MG63 (cell line): ENCODE results near the gene CLNK. TPM values are rescaled to one million over a fixed set of nuclear protein-coding genes. Genes with fewer than 3 reads are reported as not detected.
"Not testable (repeated sequence)": the region's sequence is repeated elsewhere in the genome, so short reads cannot be mapped to it uniquely, and the experiment has no call there.

Experiments used
- DNase-seq: peaks from one replicate; pipeline ENCODE4 v3.0.0-alpha.2; 2020
- H3K27me3 ChIP-seq: fragments of 250-450 bp; sonication (Bioruptor Pico); 2 replicates; pipeline ENCODE4 v1.5.1; 2020; ENCODE audit warnings: mild to moderate bottlenecking, moderate library complexity
- H3K36me3 ChIP-seq: fragments of 250-450 bp; sonication (Bioruptor Pico); 2 replicates; pipeline ENCODE4 v1.5.1; 2020; ENCODE audit warnings: mild to moderate bottlenecking, moderate library complexity
- H3K4me3 ChIP-seq: fragments of 250-450 bp; sonication (Bioruptor Pico); 2 replicates; pipeline ENCODE4 v1.5.1; 2020; ENCODE audit warnings: mild to moderate bottlenecking, moderate library complexity
- H3K9me3 ChIP-seq: fragments of 250-450 bp; sonication (Bioruptor Pico); 2 replicates; pipeline ENCODE4 v1.5.1; 2020; ENCODE audit warnings: mild to moderate bottlenecking, moderate library complexity
- total RNA-seq: library from RNA; depleted of rRNA; stranded (reverse); fragments of >200 nt; shearing (Covaris generic); gene quantifications from 2 replicates; pipeline ENCODE4 v1.2.3, GENCODE V29; 2014; ENCODE audit warnings: low replicate concordance

CLNK gene
- total RNA-seq, 1 experiment from 2014 or later = not detected

- H3K4me3 ChIP-seq = no peak overlapping the region
- DNase-seq = no peak
- H3K9me3 ChIP-seq = no peaks in the 10 kb centered on the region
- no peaks in the 10 kb centered on the region for H3K36me3 ChIP-seq
- no peaks in the 10 kb centered on the region for H3K27me3 ChIP-seq
Measured at GRCh38 chr4:10643600-10644425, 40.8 kb downstream of the CLNK start.

GRCh38 chr4:10640561-10641201, 43.9 kb downstream of the CLNK start:
- Histone ChIP-seq H3K4me3 (no peak overlapping the region), H3K36me3 (no peaks in the 10 kb centered on the region), H3K9me3 (no peaks in the 10 kb centered on the region), H3K27me3 (no peaks in the 10 kb centered on the region)
- DNase-seq = no peak

GRCh38 chr4:10639664-10640063, 44.9 kb downstream of the CLNK start:
- DNase-seq = no peak

GRCh38 chr4:10639100-10639499, 45.5 kb downstream of the CLNK start:
- no peak for DNase-seq
- Histone ChIP-seq H3K27me3 (no peaks in the 10 kb centered on the region), H3K36me3 (no peaks in the 10 kb centered on the region), H3K4me3 (no peak overlapping the region), H3K9me3 (no peaks in the 10 kb centered on the region)

More at GRCh38 chr4:10639664-10640063, 44.9 kb downstream of the CLNK start:
- H3K36me3 ChIP-seq = no peaks in the 10 kb centered on the region
- no peaks in the 10 kb centered on the region for H3K9me3 ChIP-seq
- H3K4me3 ChIP-seq = no peak overlapping the region
- H3K27me3 ChIP-seq = no peaks in the 10 kb centered on the region

GRCh38 chr4:10635091-10635490, 49.5 kb downstream of the CLNK start:
- DNase-seq = no peak
- Histone ChIP-seq H3K36me3 (no peaks in the 10 kb centered on the region), H3K27me3 (no peaks in the 10 kb centered on the region), H3K9me3 (no peaks in the 10 kb centered on the region), H3K4me3 (no peak overlapping the region)

- Histone ChIP-seq H3K9me3 (no peaks in the 10 kb centered on the region), H3K27me3 (no peaks in the 10 kb centered on the region), H3K36me3 (no peaks in the 10 kb centered on the region), H3K4me3 (no peak overlapping the region)
- DNase-seq = no peak
Measured at GRCh38 chr4:10629394-10629793, 55.2 kb downstream of the CLNK start.

- Histone ChIP-seq H3K27me3 (no peaks in the 10 kb centered on the region), H3K36me3 (no peaks in the 10 kb centered on the region), H3K9me3 (no peaks in the 10 kb centered on the region), H3K4me3 (no peak overlapping the region)
- DNase-seq = no peak
Measured at GRCh38 chr4:10625131-10625530, 59.4 kb downstream of the CLNK start.

- no peaks in the 10 kb centered on the region for H3K27me3 ChIP-seq
- no peak for DNase-seq
- H3K9me3 ChIP-seq = no peaks in the 10 kb centered on the region
- no peak overlapping the region for H3K4me3 ChIP-seq
- no peaks in the 10 kb centered on the region for H3K36me3 ChIP-seq
Measured at GRCh38 chr4:10623862-10624261, 60.7 kb downstream of the CLNK start.

GRCh38 chr4:10623241-10623640, 61.3 kb downstream of the CLNK start:
- H3K27me3 ChIP-seq = no peaks in the 10 kb centered on the region
- H3K36me3 ChIP-seq = no peaks in the 10 kb centered on the region
- no peak for DNase-seq

GRCh38 chr4:10622728-10623127, 61.8 kb downstream of the CLNK start:
- H3K27me3 ChIP-seq = no peaks in the 10 kb centered on the region
- no peak overlapping the region for H3K4me3 ChIP-seq
- H3K9me3 ChIP-seq = no peaks in the 10 kb centered on the region
- no peaks in the 10 kb centered on the region for H3K36me3 ChIP-seq
- DNase-seq = no peak

More at GRCh38 chr4:10623241-10623640, 61.3 kb downstream of the CLNK start:
- Histone ChIP-seq H3K4me3 (no peak overlapping the region), H3K9me3 (no peaks in the 10 kb centered on the region)

- H3K9me3 ChIP-seq = no peaks in the 10 kb centered on the region
- H3K27me3 ChIP-seq = no peaks in the 10 kb centered on the region
- no peak for DNase-seq
- no peak overlapping the region for H3K4me3 ChIP-seq
- no peaks in the 10 kb centered on the region for H3K36me3 ChIP-seq
Measured at GRCh38 chr4:10620935-10621488, 63.6 kb downstream of the CLNK start.

GRCh38 chr4:10619855-10620254, 64.7 kb downstream of the CLNK start:
- DNase-seq = no peak
- Histone ChIP-seq H3K9me3 (no peaks in the 10 kb centered on the region), H3K4me3 (no peak overlapping the region), H3K36me3 (no peaks in the 10 kb centered on the region), H3K27me3 (no peaks in the 10 kb centered on the region)

- DNase-seq = no peak
- no peak overlapping the region for H3K4me3 ChIP-seq
- H3K27me3 ChIP-seq = no peaks in the 10 kb centered on the region
- H3K36me3 ChIP-seq = no peaks in the 10 kb centered on the region
- no peaks in the 10 kb centered on the region for H3K9me3 ChIP-seq
Measured at GRCh38 chr4:10619220-10619619, 65.3 kb downstream of the CLNK start.

- DNase-seq, H3K27me3 ChIP-seq, H3K36me3 ChIP-seq, H3K4me3 ChIP-seq, H3K9me3 ChIP-seq: not testable (repeated sequence)
Measured at GRCh38 chr4:10614926-10615325, 69.6 kb downstream of the CLNK start.

GRCh38 chr4:10613926-10614478, 70.6 kb downstream of the CLNK start:
- no peak for DNase-seq

GRCh38 chr4:10612476-10612875, 72.1 kb downstream of the CLNK start:
- no peaks in the 10 kb centered on the region for H3K36me3 ChIP-seq
- H3K9me3 ChIP-seq = no peaks in the 10 kb centered on the region
- DNase-seq = no peak
- H3K4me3 ChIP-seq = no peak overlapping the region
- no peaks in the 10 kb centered on the region for H3K27me3 ChIP-seq

More at GRCh38 chr4:10613926-10614478, 70.6 kb downstream of the CLNK start:
- no peaks in the 10 kb centered on the region for H3K9me3 ChIP-seq
- no peak overlapping the region for H3K4me3 ChIP-seq
- no peaks in the 10 kb centered on the region for H3K27me3 ChIP-seq
- H3K36me3 ChIP-seq = no peaks in the 10 kb centered on the region

- Histone ChIP-seq H3K27me3 (no peaks in the 10 kb centered on the region), H3K36me3 (no peaks in the 10 kb centered on the region), H3K4me3 (no peak overlapping the region), H3K9me3 (no peaks in the 10 kb centered on the region)
- DNase-seq = peak; percentile 63
Measured at GRCh38 chr4:10611673-10612072, 72.9 kb downstream of the CLNK start.
